GM19238 (cell line): ENCODE data around the gene SEC16B.

Source experiments
- DNase-seq: peaks from one replicate; pipeline ENCODE4 v3.0.0; 2011; ENCODE audit warnings: low spot score; ENCODE audit not compliant: insufficient read length

The SEC16B gene

GRCh38 chr1:177909416-177909815 lies 60.4 kb downstream of the SEC16B start:
- no peak for DNase-seq

- no peak for DNase-seq
These were observed 62.9 kb downstream of the SEC16B start for GRCh38 chr1:177907000-177907399.

GRCh38 chr1:177905686-177906085 lies 64.2 kb downstream of the SEC16B start:
- no peak for DNase-seq

GRCh38 chr1:177902266-177902665 lies 67.6 kb downstream of the SEC16B start:
- DNase-seq: no peak

GRCh38 chr1:177897998-177898654 lies 71.7 kb downstream of the SEC16B start:
- no peak for DNase-seq

- no peak for DNase-seq
These were observed 72.4 kb downstream of the SEC16B start for GRCh38 chr1:177897281-177897997.
